Natural killer cell (primary cell): ENCODE results near the gene EMP1. TPM values are rescaled to one million over a fixed set of nuclear protein-coding genes. Genes with fewer than 3 reads are reported as not detected.
A peak's percentile ranks its signal among the peaks of the same experiment; 100 is the strongest.

Experiments
- ATAC-seq, 3 donors: fragments of 150-1000 bp in 2 of 3; fragments of 200-7000 bp in 1 of 3; cut with Tn5 transposase; 1 replicate in 1 of 3; 2 replicates in 2 of 3; pipeline ENCODE4 v1.10.0; 2021; ENCODE audit warnings: mild to moderate bottlenecking in 2 of 3, moderate library complexity in 2 of 3
- DNase-seq, 2 donors: peaks; one replicate each; pipeline versions ENCODE4 v3.0.0 to v3.0.0-alpha.2; 2013 to 2021; ENCODE audit warnings: mixed read lengths in 1 of 2
- H3K27ac ChIP-seq: one replicate; pipeline ENCODE4 v1.5.1; 2013; ENCODE audit warnings: mild to moderate bottlenecking, low read length
- H3K27me3 ChIP-seq: one replicate; pipeline ENCODE4 v1.6.1; 2013; ENCODE audit warnings: low read length; ENCODE audit not compliant: control insufficient read depth, insufficient read depth
- H3K36me3 ChIP-seq: one replicate; pipeline ENCODE4 v1.6.1; 2013; ENCODE audit warnings: low read length; ENCODE audit not compliant: control insufficient read depth, insufficient read depth
- H3K4me1 ChIP-seq: one replicate; pipeline ENCODE4 v1.6.1; 2013; ENCODE audit warnings: low read length; ENCODE audit not compliant: control insufficient read depth, insufficient read depth
- H3K4me3 ChIP-seq: one replicate; pipeline ENCODE4 v1.5.1; 2013; ENCODE audit warnings: low read length
- H3K9me3 ChIP-seq: one replicate; pipeline ENCODE4 v1.6.1; 2013; ENCODE audit warnings: low read length; ENCODE audit not compliant: control insufficient read depth, insufficient read depth
- H3K27ac Mint-ChIP-seq, 2 donors: one replicate each; pipeline ENCODE4 v1.8.0; 2022; ENCODE audit warnings: mild to moderate bottlenecking in 2 of 2, mixed read lengths in 2 of 2, moderate library complexity in 1 of 2
- H3K27me3 Mint-ChIP-seq, 2 donors: one replicate each; pipeline ENCODE4 v1.8.0; 2022; ENCODE audit warnings: low read depth in 2 of 2, mixed read lengths in 2 of 2
- H3K36me3 Mint-ChIP-seq: one replicate; pipeline ENCODE4 v1.8.0; 2022; ENCODE audit warnings: mixed read lengths
- H3K4me1 Mint-ChIP-seq, 2 donors: one replicate each; pipeline ENCODE4 v1.8.0; 2022; ENCODE audit warnings: mixed read lengths in 2 of 2
- H3K4me3 Mint-ChIP-seq: one replicate; pipeline ENCODE4 v1.8.0; 2022; ENCODE audit warnings: mild to moderate bottlenecking, moderate library complexity, mixed read lengths
- H3K9me3 Mint-ChIP-seq, 2 donors: one replicate each; pipeline ENCODE4 v1.8.0; 2022; ENCODE audit warnings: mixed read lengths in 2 of 2
- WGBS: methylation state at CpG from one replicate; pipeline ENCODE4 v1.1.7; 2013; ENCODE audit warnings: missing lambda C conversion rate; ENCODE audit not compliant: insufficient coverage; 5-methylcytosine and 5-hydroxymethylcytosine counted together
- intact Hi-C: fragments of 100-400 bp; cut with micrococcal nuclease; formaldehyde crosslinking; loops from one replicate; pipeline ENCODE4 v1.14.2; 2022
- total RNA-seq, 4 donors: library from RNA; stranded (reverse); fragments of 120-200 nt in 1 of 4; gene quantifications; one replicate each; pipeline versions ENCODE4 v1.2.3 to v1.2.4, GENCODE V29; 2013 to 2022
- TF ChIP-seq, protein P1 (sequence below): fragments of 200-600 bp; IDR thresholded peaks from one replicate; pipeline ENCODE4 v1.8.0; 2022; ENCODE audit warnings: antibody characterized with exemption

EMP1 gene
- total RNA-seq, 3 donors from 2014 or later (not counting 1 experiment from before 2014, with no cell fraction given), result 3.8 to 4.3 (median 4.2) TPM

DNA sequence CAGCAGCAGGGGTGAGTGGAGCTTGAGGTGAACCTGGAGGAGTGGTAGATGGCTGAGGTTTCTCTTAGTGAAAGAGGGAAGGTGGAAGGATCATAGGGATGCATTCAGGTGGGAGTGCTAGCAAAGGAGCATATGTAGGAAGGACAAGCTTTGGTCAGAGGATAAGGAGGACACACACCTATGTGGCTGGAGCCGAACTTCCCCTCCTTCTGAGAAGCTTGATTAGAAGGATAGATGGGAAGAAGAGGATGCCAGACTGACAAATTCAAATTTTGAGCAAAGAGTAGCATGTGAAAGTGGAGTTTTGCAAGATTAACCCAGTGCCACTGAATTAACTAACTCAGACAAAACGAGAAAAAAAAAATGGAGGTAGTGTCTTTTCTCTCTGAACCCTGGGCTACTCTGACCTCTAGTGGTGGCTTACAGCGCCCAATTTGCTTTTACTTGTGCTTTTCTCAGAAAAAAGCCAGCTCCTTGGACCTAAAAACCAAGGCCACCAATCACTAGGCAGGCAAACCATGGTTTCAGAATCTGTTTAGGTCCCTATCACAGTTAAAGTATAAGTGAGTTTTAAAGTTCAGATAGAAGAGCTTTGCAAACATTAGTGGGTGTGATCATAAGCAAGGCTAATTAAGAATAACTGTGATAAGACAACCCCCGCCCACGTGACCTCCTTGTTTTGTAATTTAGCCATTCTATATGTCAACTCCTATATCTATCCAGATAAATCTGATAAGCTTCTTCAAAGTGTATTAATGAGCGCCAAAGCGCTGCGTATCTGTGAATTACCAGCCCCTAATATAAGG, 15.5 kb downstream of the EMP1 start:
- no peaks in the 10 kb centered on the region for H3K36me3 ChIP-seq
- ATAC-seq (peak; percentile 72 to 93 (median 80)), DNase-seq (peak; percentile 52 to 88)
- Mint-ChIP-seq H3K27ac (peak overlapping the region in 1 of 2 donors; percentile 6), H3K9me3 (no peaks in the 10 kb centered on the region), H3K4me3 (no peak overlapping the region), H3K4me1 (peaks cover 0 to 7% of the 10 kb centered on the region in 2 donors), H3K27me3 (peaks cover 7 to 9% of the 10 kb centered on the region in 2 donors), H3K36me3 (no peaks in the 10 kb centered on the region)
- 73% methylated on average over 8 of the region's 8 CpGs for WGBS
- no peak overlapping the region for H3K4me3 ChIP-seq
- TF ChIP-seq, protein P1, sequence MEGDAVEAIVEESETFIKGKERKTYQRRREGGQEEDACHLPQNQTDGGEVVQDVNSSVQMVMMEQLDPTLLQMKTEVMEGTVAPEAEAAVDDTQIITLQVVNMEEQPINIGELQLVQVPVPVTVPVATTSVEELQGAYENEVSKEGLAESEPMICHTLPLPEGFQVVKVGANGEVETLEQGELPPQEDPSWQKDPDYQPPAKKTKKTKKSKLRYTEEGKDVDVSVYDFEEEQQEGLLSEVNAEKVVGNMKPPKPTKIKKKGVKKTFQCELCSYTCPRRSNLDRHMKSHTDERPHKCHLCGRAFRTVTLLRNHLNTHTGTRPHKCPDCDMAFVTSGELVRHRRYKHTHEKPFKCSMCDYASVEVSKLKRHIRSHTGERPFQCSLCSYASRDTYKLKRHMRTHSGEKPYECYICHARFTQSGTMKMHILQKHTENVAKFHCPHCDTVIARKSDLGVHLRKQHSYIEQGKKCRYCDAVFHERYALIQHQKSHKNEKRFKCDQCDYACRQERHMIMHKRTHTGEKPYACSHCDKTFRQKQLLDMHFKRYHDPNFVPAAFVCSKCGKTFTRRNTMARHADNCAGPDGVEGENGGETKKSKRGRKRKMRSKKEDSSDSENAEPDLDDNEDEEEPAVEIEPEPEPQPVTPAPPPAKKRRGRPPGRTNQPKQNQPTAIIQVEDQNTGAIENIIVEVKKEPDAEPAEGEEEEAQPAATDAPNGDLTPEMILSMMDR, result peak; percentile 82
- intact Hi-C loops, result loop anchor here (1.0 kb wide), 2 partner anchors 114 to 296 kb away; no protein-coding TSS in a partner anchor
- no peaks in the 10 kb centered on the region for H3K9me3 ChIP-seq
- H3K4me1 ChIP-seq, result peaks cover 3% of the 10 kb centered on the region
- no peaks in the 10 kb centered on the region for H3K27me3 ChIP-seq
- no peak overlapping the region for H3K27ac ChIP-seq

DNA sequence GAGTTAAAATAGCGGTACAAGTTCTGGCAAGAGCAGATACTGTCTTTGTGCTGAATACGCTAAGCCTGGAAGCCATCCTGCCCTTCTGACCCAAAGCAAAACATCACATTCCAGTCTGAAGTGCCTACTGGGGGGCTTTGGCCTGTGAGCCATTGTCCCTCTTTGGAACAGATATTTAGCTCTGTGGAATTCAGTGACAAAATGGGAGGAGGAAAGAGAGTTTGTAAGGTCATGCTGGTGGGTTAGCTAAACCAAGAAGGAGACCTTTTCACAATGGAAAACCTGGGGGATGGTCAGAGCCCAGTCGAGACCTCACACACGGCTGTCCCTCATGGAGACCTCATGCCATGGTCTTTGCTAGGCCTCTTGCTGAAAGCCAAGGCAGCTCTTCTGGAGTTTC, 18.5 kb downstream of the EMP1 start:
- Histone ChIP-seq H3K4me3 (no peak overlapping the region), H3K27ac (no peak overlapping the region), H3K4me1 (peaks cover 3% of the 10 kb centered on the region), H3K36me3 (no peaks in the 10 kb centered on the region), H3K27me3 (no peaks in the 10 kb centered on the region), H3K9me3 (no peaks in the 10 kb centered on the region)
- Mint-ChIP-seq H3K4me3 (no peak overlapping the region), H3K4me1 (peaks cover 0 to 7% of the 10 kb centered on the region in 2 donors), H3K27ac (no peak overlapping the region), H3K36me3 (no peaks in the 10 kb centered on the region), H3K27me3 (peaks cover 7 to 16% of the 10 kb centered on the region in 2 donors), H3K9me3 (no peaks in the 10 kb centered on the region)
- TF ChIP-seq, protein P1, result no peak
- DNase-seq, result no peak
- intact Hi-C loops, result no loop called here
- WGBS, result 93% methylated on average over 4 of the region's 4 CpGs
- ATAC-seq, result no peak

DNA sequence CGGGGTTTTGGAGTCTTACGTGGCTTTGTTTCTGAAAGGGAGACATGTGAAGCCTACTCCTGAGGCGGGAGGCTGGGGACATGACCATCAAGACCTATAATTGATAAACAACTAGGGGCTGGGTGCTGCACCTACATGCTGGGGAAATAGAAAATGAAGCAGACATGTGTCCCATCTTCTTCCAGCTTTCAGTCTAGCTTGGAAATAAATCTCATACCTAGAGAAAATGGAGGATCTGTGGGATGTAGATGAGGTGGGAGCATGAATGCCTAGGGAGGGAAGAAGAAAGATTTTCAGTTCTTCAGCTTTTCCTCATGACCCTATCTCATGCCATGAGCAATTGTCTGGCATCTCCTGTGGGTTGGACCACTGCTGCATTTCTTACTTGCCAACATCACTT, 22.1 kb downstream of the EMP1 start:
- Histone ChIP-seq H3K4me1 (no peaks in the 10 kb centered on the region), H3K27ac (no peak overlapping the region), H3K36me3 (no peaks in the 10 kb centered on the region), H3K27me3 (no peaks in the 10 kb centered on the region), H3K4me3 (no peak overlapping the region), H3K9me3 (no peaks in the 10 kb centered on the region)
- no peak for DNase-seq
- H3K4me3 Mint-ChIP-seq, result no peak overlapping the region
- H3K4me1 Mint-ChIP-seq, result no peaks in the 10 kb centered on the region
- intact Hi-C loops, result no loop called here
- WGBS, result 81% methylated on average over 3 of the region's 3 CpGs
- no peak for ATAC-seq
- no peaks in the 10 kb centered on the region for H3K9me3 Mint-ChIP-seq
- peaks cover 9 to 28% of the 10 kb centered on the region in 2 donors for H3K27me3 Mint-ChIP-seq
- no peak overlapping the region for H3K27ac Mint-ChIP-seq
- TF ChIP-seq, protein P1, result no peak
- H3K36me3 Mint-ChIP-seq, result no peaks in the 10 kb centered on the region
